OCI-LY1 (cell line): Measurements from ENCODE around the gene ANTXRL.
"Not testable (repeated sequence)": the region's sequence is repeated elsewhere in the genome, so short reads cannot be mapped to it uniquely, and the experiment has no call there.

Experiments
- H2AFZ ChIP-seq: fragments of 200-600 bp; sonication (generic), shearing (Covaris generic); 2 replicates; pipeline ENCODE4 v1.6.0; 2014; ENCODE audit warnings: antibody characterized with exemption, mild to moderate bottlenecking, low read length
- H3F3A ChIP-seq: fragments of 200-600 bp; sonication (generic), shearing (Covaris generic); 2 replicates; pipeline ENCODE4 v1.6.0; 2014; ENCODE audit warnings: mild to moderate bottlenecking, antibody characterized with exemption, low read length, moderate library complexity; ENCODE audit not compliant: insufficient read depth
- H3K27ac ChIP-seq: fragments of 200-600 bp; sonication (generic); 2 replicates; pipeline ENCODE4 v1.5.1; 2014; ENCODE audit warnings: low read length, mixed run types, mild to moderate bottlenecking, low read depth; ENCODE audit not compliant: poor library complexity, severe bottlenecking
- H3K27me3 ChIP-seq: fragments of 200-600 bp; sonication (generic); 2 replicates; pipeline ENCODE4 v1.6.0; 2014; ENCODE audit warnings: antibody characterized with exemption, mild to moderate bottlenecking, low read length, moderate library complexity; ENCODE audit not compliant: insufficient read depth
- H3K36me3 ChIP-seq: fragments of 200-600 bp; sonication (generic); 2 replicates; pipeline ENCODE4 v1.6.1; 2014; ENCODE audit warnings: mild to moderate bottlenecking, antibody characterized with exemption, low read length, moderate library complexity, mixed read lengths; ENCODE audit not compliant: insufficient read depth
- H3K4me1 ChIP-seq: fragments of 200-600 bp; sonication (generic); 2 replicates; pipeline ENCODE4 v1.5.1; 2014; ENCODE audit warnings: mild to moderate bottlenecking, low read length, moderate library complexity; ENCODE audit not compliant: insufficient read depth, severe bottlenecking
- H3K4me2 ChIP-seq: fragments of 200-600 bp; sonication (generic), shearing (Covaris generic); 2 replicates; pipeline ENCODE4 v1.6.1; 2014; ENCODE audit warnings: low read length
- H3K4me3 ChIP-seq: fragments of 200-600 bp; sonication (generic); 2 replicates; pipeline ENCODE4 v1.5.1; 2014; ENCODE audit warnings: low read length, low read depth, mild to moderate bottlenecking, mixed read lengths; ENCODE audit not compliant: poor library complexity, severe bottlenecking
- H3K79me2 ChIP-seq: fragments of 200-600 bp; shearing (Covaris generic); 2 replicates; pipeline ENCODE4 v1.6.1; 2016; ENCODE audit warnings: mixed run types, low read length, mixed read lengths; ENCODE audit not compliant: insufficient read depth
- H3K9ac ChIP-seq: fragments of 200-600 bp; sonication (generic), shearing (Covaris generic); 2 replicates; pipeline ENCODE4 v1.6.1; 2014; ENCODE audit warnings: mild to moderate bottlenecking, low read length, mixed read lengths
- H3K9me2 ChIP-seq: fragments of 200-600 bp; sonication (generic), shearing (Covaris generic); 2 replicates; pipeline ENCODE4 v1.6.1; 2014; ENCODE audit warnings: low read depth, mild to moderate bottlenecking, low read length, mixed read lengths
- H3K9me3 ChIP-seq: fragments of 200-600 bp; shearing (Covaris generic); 2 replicates; pipeline ENCODE4 v1.6.1; 2014; ENCODE audit warnings: low read length, mixed read lengths
- H4K20me1 ChIP-seq: fragments of 200-600 bp; sonication (generic), shearing (Covaris generic); 2 replicates; pipeline ENCODE4 v1.6.0; 2016; ENCODE audit warnings: mild to moderate bottlenecking, low read length; ENCODE audit not compliant: insufficient read depth
- CTCF ChIP-seq: fragments of 200-600 bp; sonication (generic), shearing (Covaris generic); IDR thresholded peaks from 2 replicates; pipeline ENCODE4 v1.5.1; 2017; ENCODE audit warnings: mild to moderate bottlenecking, antibody characterized with exemption, low read length, moderate library complexity, mixed read lengths
- EZH2 ChIP-seq: fragments of 200-600 bp; sonication (generic), shearing (Covaris generic); IDR thresholded peaks from 2 replicates; pipeline ENCODE4 v1.8.0; 2017; ENCODE audit warnings: borderline replicate concordance, mixed run types, mild to moderate bottlenecking, antibody characterized with exemption, low read length, moderate library complexity, mixed read lengths

ANTXRL gene

GRCh38 chr10:46263831-46264268 lies 22.9 kb upstream of the ANTXRL start:
- H3K27me3 ChIP-seq = no peaks in the 10 kb centered on the region
- no peak for TF ChIP-seq CTCF
- TF ChIP-seq EZH2 = no peak
- H4K20me1 ChIP-seq = no peaks in the 10 kb centered on the region
- H3K27ac ChIP-seq = no peak overlapping the region
- H3K4me3 ChIP-seq = no peak overlapping the region
- no peak overlapping the region for H3K9ac ChIP-seq
- no peaks in the 10 kb centered on the region for H3K9me2 ChIP-seq
- H2AFZ ChIP-seq = no peak overlapping the region
- H3F3A ChIP-seq = no peaks in the 10 kb centered on the region
- H3K79me2 ChIP-seq = no peaks in the 10 kb centered on the region
- peaks cover 41% of the 10 kb centered on the region for H3K4me1 ChIP-seq
- no peaks in the 10 kb centered on the region for H3K9me3 ChIP-seq
- no peak overlapping the region for H3K4me2 ChIP-seq
- H3K36me3 ChIP-seq = peaks cover 34% of the 10 kb centered on the region

- no peak overlapping the region for H3K27ac ChIP-seq
These were observed 22.5 kb upstream of the ANTXRL start for GRCh38 chr10:46264336-46264735.

GRCh38 chr10:46264737-46265368 lies 21.9 kb upstream of the ANTXRL start:
- Histone ChIP-seq H3K9me3 (no peaks in the 10 kb centered on the region), H3K9ac (no peak overlapping the region), H4K20me1 (no peaks in the 10 kb centered on the region), H3K4me1 (peaks cover 51% of the 10 kb centered on the region), H3K79me2 (no peaks in the 10 kb centered on the region), H3K36me3 (peaks cover 34% of the 10 kb centered on the region), H3K4me2 (no peak overlapping the region), H2AFZ (no peak overlapping the region), H3K9me2 (no peaks in the 10 kb centered on the region), H3K27ac (peak overlapping the region; percentile 90), H3K4me3 (no peak overlapping the region), H3K27me3 (no peaks in the 10 kb centered on the region), H3F3A (no peaks in the 10 kb centered on the region)
- TF ChIP-seq CTCF = no peak
- no peak for TF ChIP-seq EZH2

More at GRCh38 chr10:46264336-46264735, 22.5 kb upstream of the ANTXRL start:
- Histone ChIP-seq H3K4me1 (peaks cover 46% of the 10 kb centered on the region), H3K36me3 (peaks cover 34% of the 10 kb centered on the region), H3K4me2 (no peak overlapping the region), H2AFZ (no peak overlapping the region), H3K79me2 (no peaks in the 10 kb centered on the region), H3K4me3 (no peak overlapping the region), H3K9me3 (no peaks in the 10 kb centered on the region), H4K20me1 (no peaks in the 10 kb centered on the region), H3K27me3 (no peaks in the 10 kb centered on the region), H3F3A (no peaks in the 10 kb centered on the region), H3K9me2 (no peaks in the 10 kb centered on the region), H3K9ac (no peak overlapping the region)
- TF ChIP-seq CTCF (no peak), EZH2 (no peak)

- Histone ChIP-seq H3K4me1 (peaks cover 60% of the 10 kb centered on the region), H3K36me3 (peaks cover 30% of the 10 kb centered on the region), H3K27ac (peak overlapping the region; percentile 90)
- not testable (repeated sequence) for H3K79me2 ChIP-seq, H2AFZ ChIP-seq, H3K9me3 ChIP-seq, H3K4me3 ChIP-seq, H3K4me2 ChIP-seq, H3K9ac ChIP-seq, H3K27me3 ChIP-seq, H4K20me1 ChIP-seq, H3K9me2 ChIP-seq, H3F3A ChIP-seq
These were observed 21.1 kb upstream of the ANTXRL start for GRCh38 chr10:46265566-46266305.
